HepG2 (cell line): Measurements from ENCODE around the gene INSIG2. TPM values are rescaled to one million over a fixed set of nuclear protein-coding genes. Genes with fewer than 3 reads are reported as not detected.

Source experiments
- ATAC-seq: fragments of 200-7000 bp; cut with Tn5 transposase; 3 replicates; pipeline ENCODE4 v1.9.1; 2020; ENCODE audit warnings: mild to moderate bottlenecking, moderate library complexity
- BruUV-seq: library from RNA; stranded (reverse); fragments of 400-500 nt; replicated peaks from 2 replicates; lab custom pipeline; 2021; lab: Mats Ljungman, UMichigan
- CTCF ChIA-PET: fragments of 300-600 bp; formaldehyde crosslinking; extraction: SDS; loops from one replicate; lab custom pipeline; 2021; ENCODE audit warnings: low total read pairs, inconsistent platforms, low intra/inter-chr PET ratio; lab: Yijun Ruan, JAX
- POLR2A ChIA-PET: fragments of 350-600 bp; sonication (Branson Sonifier 250); formaldehyde crosslinking; loops from one replicate; lab custom pipeline; 2020; ENCODE audit warnings: antibody characterized with exemption, inconsistent platforms; lab: Yijun Ruan, JAX
- DNase-seq: peaks from one replicate; pipeline ENCODE4 v3.0.0-alpha.2; 2015; ENCODE audit warnings: low spot score
- FAIRE-seq: peaks from 3 replicates; lab custom pipeline; 2011; peaks lifted over from hg19 to GRCh38; lab: Jason Lieb, UNC
- H2AFZ ChIP-seq: one replicate; pipeline ENCODE4 v1.6.1; 2011; ENCODE audit warnings: low read length, inconsistent platforms
- H3K27ac ChIP-seq: fragments of 300-600 bp; 3 replicates; pipeline ENCODE4 v1.8.0; 2011; ENCODE audit warnings: mixed run types, mild to moderate bottlenecking, mixed read lengths, low read length, inconsistent platforms; ENCODE audit not compliant: insufficient read depth; ENCODE audit errors: extremely low read length
- H3K27me3 ChIP-seq, 2 experiments: fragments of 200-600 bp in 1 of 2; 2 replicates in 1 of 2; 3 replicates in 1 of 2; pipeline versions ENCODE4 v1.6.0 to v1.8.0; 2011; ENCODE audit warnings: low read length in 2 of 2, mild to moderate bottlenecking in 2 of 2, moderate library complexity in 2 of 2, inconsistent platforms in 1 of 2; ENCODE audit not compliant: insufficient read depth in 2 of 2, control insufficient read depth in 1 of 2
- H3K36me3 ChIP-seq, 2 experiments: fragments of 200-600 bp in 1 of 2; replicated peaks in 1 of 2; 2 replicates in 1 of 2; 3 replicates in 1 of 2; pipeline versions ENCODE4 v1.5.1 to v1.8.0; 2011; ENCODE audit warnings: low read length in 2 of 2, inconsistent platforms in 1 of 2; ENCODE audit not compliant: insufficient read depth in 2 of 2, control insufficient read depth in 1 of 2
- H3K4me1 ChIP-seq: 2 replicates; pipeline ENCODE4 v1.5.1; 2012; ENCODE audit warnings: low read length, inconsistent platforms; ENCODE audit not compliant: insufficient read depth
- H3K4me2 ChIP-seq: 2 replicates; pipeline ENCODE4 v1.6.0; 2011; ENCODE audit warnings: low read depth, low read length, inconsistent platforms
- H3K4me3 ChIP-seq, 3 experiments: fragments of 200-600 bp in 1 of 3; sonication (generic), shearing (Covaris generic) in 1 of 3; replicated peaks in 1 of 3; 2 replicates each; pipeline ENCODE4 v1.5.1; 2011 to 2016; ENCODE audit warnings: low read length in 3 of 3, inconsistent platforms in 2 of 3, low read depth in 2 of 3, mild to moderate bottlenecking in 2 of 3, control low read depth in 1 of 3, mixed read lengths in 1 of 3; ENCODE audit not compliant: insufficient read depth in 1 of 3
- H3K79me2 ChIP-seq: one replicate; pipeline ENCODE4 v1.6.1; 2011; ENCODE audit warnings: low read length, inconsistent platforms; ENCODE audit not compliant: insufficient read depth
- H3K9ac ChIP-seq: 2 replicates; pipeline ENCODE4 v1.6.0; 2011; ENCODE audit warnings: mild to moderate bottlenecking, low read depth, low read length, inconsistent platforms; ENCODE audit not compliant: insufficient read depth
- H3K9me3 ChIP-seq: 2 replicates; pipeline ENCODE4 v1.5.1; 2012; ENCODE audit warnings: mild to moderate bottlenecking, low read length
- H4K20me1 ChIP-seq: 2 replicates; pipeline ENCODE4 v1.6.0; 2011; ENCODE audit warnings: inconsistent platforms, mild to moderate bottlenecking, low read length, moderate library complexity; ENCODE audit not compliant: insufficient read depth
- ELF3 ChIP-seq: IDR thresholded peaks from 2 replicates; pipeline ENCODE4 v1.6.1; 2016; ENCODE audit warnings: missing genetic modification reagents, missing compliant biosample characterization
- FOXA3 ChIP-seq: IDR thresholded peaks from 2 replicates; pipeline ENCODE4 v1.6.1; 2016; ENCODE audit warnings: missing genetic modification reagents, missing compliant biosample characterization
- FOXP1 ChIP-seq, 2 experiments: fragments of 450-650 bp in 1 of 2; IDR thresholded peaks; 2 replicates each; pipeline ENCODE4 v1.6.1; 2017 to 2018; ENCODE audit warnings: antibody characterized with exemption in 1 of 2
- HOXA5 ChIP-seq: sonication (generic); formaldehyde crosslinking; IDR thresholded peaks from 2 replicates; pipeline ENCODE4 v1.4.0; 2020; ENCODE audit warnings: missing genetic modification reagents
- KDM5B ChIP-seq: sonication (generic); formaldehyde crosslinking; IDR thresholded peaks from 2 replicates; pipeline ENCODE4 v1.4.0; 2020; ENCODE audit warnings: missing genetic modification reagents, mild to moderate bottlenecking, borderline replicate concordance
- MIER3 ChIP-seq: IDR thresholded peaks from 2 replicates; pipeline ENCODE4 v1.6.1; 2016; ENCODE audit warnings: missing compliant biosample characterization, borderline replicate concordance
- NFE2L2 ChIP-seq: fragments of 150-350 bp; IDR thresholded peaks from 2 replicates; pipeline ENCODE4 v1.6.1; 2014; ENCODE audit warnings: low read length
- POLR2AphosphoS5 ChIP-seq: IDR thresholded peaks from 2 replicates; pipeline ENCODE4 v1.6.1; 2012; ENCODE audit warnings: low read depth, low read length
- RARA ChIP-seq: IDR thresholded peaks from 2 replicates; pipeline ENCODE4 v1.6.1; 2016; ENCODE audit warnings: missing genetic modification reagents, missing compliant biosample characterization
- RXRB ChIP-seq: IDR thresholded peaks from 2 replicates; pipeline ENCODE4 v1.6.1; 2016; ENCODE audit warnings: borderline replicate concordance, missing genetic modification reagents, missing compliant biosample characterization
- ZNF232 ChIP-seq: sonication (generic); formaldehyde crosslinking; IDR thresholded peaks from 2 replicates; pipeline ENCODE4 v1.4.0; 2020; ENCODE audit warnings: missing genetic modification reagents, borderline replicate concordance
- ZNF292 ChIP-seq: sonication (generic); formaldehyde crosslinking; IDR thresholded peaks from 2 replicates; pipeline ENCODE4 v1.8.1; 2022; ENCODE audit warnings: mild to moderate bottlenecking, low read depth, missing genetic modification reagents, borderline replicate concordance
- WGBS: methylation state at CpG from one replicate; pipeline ENCODE4 v1.1.6; 2017; ENCODE audit warnings: low lambda C conversion rate; 5-methylcytosine and 5-hydroxymethylcytosine counted together
- in situ Hi-C: cut with HindIII; loops from 2 replicates; pipeline ENCODE4 v1.10.0; 2017; ENCODE audit warnings: low pct_unique_long_range_greater_than_20kb; ENCODE audit not compliant: extremely low pct_ligation_motif_present
- intact Hi-C: fragments of 100-400 bp; cut with micrococcal nuclease; formaldehyde crosslinking; loops from one replicate; pipeline ENCODE4 v1.10.0; 2022; ENCODE audit not compliant: unreplicated experiment
- polyA plus RNA-seq, 8 experiments: library from polyadenylated mRNA; depleted of rRNA in 3 of 8; stranded (reverse) in 7 of 8; unstranded in 1 of 8; fragments of >200 nt; fragmentation: Illumina TruSeq in 4 of 8; extraction: Trizol in 4 of 8; gene quantifications; 2 replicates each; pipeline versions ENCODE4 v1.2.1 to v1.2.3, GENCODE V29; 2011 to 2016; ENCODE audit warnings: low read depth in 4 of 8, missing spikeins in 1 of 8, mixed read lengths in 1 of 8; ENCODE audit not compliant: insufficient read depth in 1 of 8
- total RNA-seq, 5 experiments: library from RNA; depleted of rRNA; stranded (reverse); fragments of >200 nt; fragmentation: Illumina TruSeq; extraction: Trizol; gene quantifications; 2 replicates each; pipeline ENCODE4 v1.2.3, GENCODE V29; 2016; ENCODE audit warnings: low read depth in 1 of 5
- TF ChIP-seq, protein P1 (sequence below): IDR thresholded peaks from 2 replicates; pipeline ENCODE4 v1.4.0; 2020; ENCODE audit warnings: mild to moderate bottlenecking, missing genetic modification reagents
- TF ChIP-seq, protein P2 (sequence below): sonication (generic); formaldehyde crosslinking; conservative IDR thresholded peaks from 2 replicates; pipeline ENCODE4 v1.8.1; 2023; ENCODE audit warnings: missing genetic modification reagents
- TF ChIP-seq, protein P3 (sequence below): sonication (generic); formaldehyde crosslinking; IDR thresholded peaks from 2 replicates; pipeline ENCODE4 v1.4.0; 2020; ENCODE audit warnings: mild to moderate bottlenecking, missing genetic modification reagents

Gene INSIG2
- total and polyA plus RNA-seq, 2 of the 13 experiments (the other 11 are each of a cell fraction or from before 2014, with no cell fraction given): 73.5 to 481 TPM

DNA sequence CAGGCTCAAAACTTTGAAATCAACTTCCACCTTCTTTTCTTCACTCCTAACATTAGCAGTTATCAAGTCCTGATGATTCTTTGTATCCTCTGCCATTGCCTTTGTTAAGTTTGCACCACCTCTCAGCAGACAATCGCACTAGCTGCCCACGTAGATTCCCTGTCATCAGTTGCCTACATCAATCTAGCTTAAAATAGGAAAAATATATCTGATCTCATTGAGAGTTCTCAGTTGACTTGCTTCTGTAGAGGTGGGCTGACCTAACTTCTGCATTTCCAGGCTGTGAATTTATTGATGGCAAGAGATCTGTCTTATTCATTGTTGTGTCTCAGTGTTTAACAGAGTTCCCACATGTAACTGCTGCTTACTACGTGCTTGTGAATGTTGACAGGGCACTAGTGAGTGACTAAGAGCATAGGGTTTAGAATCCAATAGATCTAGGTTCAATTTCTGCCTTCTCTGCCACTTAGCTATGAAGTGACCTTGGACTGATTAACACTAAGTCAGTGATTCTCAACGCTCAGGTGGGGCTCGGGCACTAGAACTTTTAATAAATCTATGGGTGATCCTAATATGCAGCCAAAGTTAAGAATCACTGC lies 3.7 kb upstream of the INSIG2 start:
- H3K27ac ChIP-seq: peak overlapping the region; percentile 91
- BruUV-seq: no TSS peak
- H3K27me3 ChIP-seq: no peaks in the 10 kb centered on the region; a peak in 1 of 5 replicates
- H3K4me3 ChIP-seq: peak overlapping the region in 1 of 3 experiments; percentile 91; a peak in 2 of 6 replicates
- peaks cover 14% of the 10 kb centered on the region for H3K79me2 ChIP-seq
- intact Hi-C loops (no loop called here), in situ Hi-C loops (no loop called here)
- peak; percentile 38 for DNase-seq
- H3K4me2 ChIP-seq: peak overlapping the region; percentile 79
- H4K20me1 ChIP-seq: 0 out of 2 replicates have a peak, but pooled peaks cover 3% of the 10 kb centered on the region
- peak overlapping the region; percentile 51 for H3K9ac ChIP-seq
- no peak; the same call in 2 of the 3 replicates for ATAC-seq
- peaks cover 72% of the 10 kb centered on the region for H3K4me1 ChIP-seq
- H2AFZ ChIP-seq: no peak overlapping the region
- CTCF ChIA-PET: no interaction called here
- FAIRE-seq: no peak
- POLR2A ChIA-PET: interaction anchor here (1.6 to 2.5 kb wide), 3 partner anchors 11 to 270 kb away, joined by 4 to 11 read pairs (median 4); partner anchors contain the start of gene DDX18
- WGBS: 48% methylated on average over 5 of the region's 5 CpGs
- H3K36me3 ChIP-seq: no peaks in the 10 kb centered on the region
- no peaks in the 10 kb centered on the region for H3K9me3 ChIP-seq
- TF ChIP-seq, protein P1, sequence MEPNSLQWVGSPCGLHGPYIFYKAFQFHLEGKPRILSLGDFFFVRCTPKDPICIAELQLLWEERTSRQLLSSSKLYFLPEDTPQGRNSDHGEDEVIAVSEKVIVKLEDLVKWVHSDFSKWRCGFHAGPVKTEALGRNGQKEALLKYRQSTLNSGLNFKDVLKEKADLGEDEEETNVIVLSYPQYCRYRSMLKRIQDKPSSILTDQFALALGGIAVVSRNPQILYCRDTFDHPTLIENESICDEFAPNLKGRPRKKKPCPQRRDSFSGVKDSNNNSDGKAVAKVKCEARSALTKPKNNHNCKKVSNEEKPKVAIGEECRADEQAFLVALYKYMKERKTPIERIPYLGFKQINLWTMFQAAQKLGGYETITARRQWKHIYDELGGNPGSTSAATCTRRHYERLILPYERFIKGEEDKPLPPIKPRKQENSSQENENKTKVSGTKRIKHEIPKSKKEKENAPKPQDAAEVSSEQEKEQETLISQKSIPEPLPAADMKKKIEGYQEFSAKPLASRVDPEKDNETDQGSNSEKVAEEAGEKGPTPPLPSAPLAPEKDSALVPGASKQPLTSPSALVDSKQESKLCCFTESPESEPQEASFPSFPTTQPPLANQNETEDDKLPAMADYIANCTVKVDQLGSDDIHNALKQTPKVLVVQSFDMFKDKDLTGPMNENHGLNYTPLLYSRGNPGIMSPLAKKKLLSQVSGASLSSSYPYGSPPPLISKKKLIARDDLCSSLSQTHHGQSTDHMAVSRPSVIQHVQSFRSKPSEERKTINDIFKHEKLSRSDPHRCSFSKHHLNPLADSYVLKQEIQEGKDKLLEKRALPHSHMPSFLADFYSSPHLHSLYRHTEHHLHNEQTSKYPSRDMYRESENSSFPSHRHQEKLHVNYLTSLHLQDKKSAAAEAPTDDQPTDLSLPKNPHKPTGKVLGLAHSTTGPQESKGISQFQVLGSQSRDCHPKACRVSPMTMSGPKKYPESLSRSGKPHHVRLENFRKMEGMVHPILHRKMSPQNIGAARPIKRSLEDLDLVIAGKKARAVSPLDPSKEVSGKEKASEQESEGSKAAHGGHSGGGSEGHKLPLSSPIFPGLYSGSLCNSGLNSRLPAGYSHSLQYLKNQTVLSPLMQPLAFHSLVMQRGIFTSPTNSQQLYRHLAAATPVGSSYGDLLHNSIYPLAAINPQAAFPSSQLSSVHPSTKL (CRISPR knock-in tag): peak; percentile 64
- peak; percentile 49; the same call in 1 of the 2 replicates for TF ChIP-seq POLR2AphosphoS5
- 0 out of 2 replicates have a peak, but pooled peaks have one; percentile 8 for TF ChIP-seq RARA (CRISPR knock-in tag)
- peak; percentile 5; the same call in 1 of the 2 replicates for TF ChIP-seq MIER3 (CRISPR knock-in tag)
- peak; percentile 67; the same call in 1 of the 2 replicates for TF ChIP-seq FOXA3 (CRISPR knock-in tag)
- TF ChIP-seq HOXA5 (CRISPR knock-in tag): 0 out of 2 replicates have a peak, but pooled peaks have one; percentile 3
- TF ChIP-seq FOXP1 (IDR thresholded peaks at IDR 0.05): no peak
- 0 out of 2 replicates have a peak, but pooled peaks have one; percentile 29 for TF ChIP-seq FOXP1 (CRISPR knock-in tag; IDR thresholded peaks at IDR 0.05)
- TF ChIP-seq, protein P2, sequence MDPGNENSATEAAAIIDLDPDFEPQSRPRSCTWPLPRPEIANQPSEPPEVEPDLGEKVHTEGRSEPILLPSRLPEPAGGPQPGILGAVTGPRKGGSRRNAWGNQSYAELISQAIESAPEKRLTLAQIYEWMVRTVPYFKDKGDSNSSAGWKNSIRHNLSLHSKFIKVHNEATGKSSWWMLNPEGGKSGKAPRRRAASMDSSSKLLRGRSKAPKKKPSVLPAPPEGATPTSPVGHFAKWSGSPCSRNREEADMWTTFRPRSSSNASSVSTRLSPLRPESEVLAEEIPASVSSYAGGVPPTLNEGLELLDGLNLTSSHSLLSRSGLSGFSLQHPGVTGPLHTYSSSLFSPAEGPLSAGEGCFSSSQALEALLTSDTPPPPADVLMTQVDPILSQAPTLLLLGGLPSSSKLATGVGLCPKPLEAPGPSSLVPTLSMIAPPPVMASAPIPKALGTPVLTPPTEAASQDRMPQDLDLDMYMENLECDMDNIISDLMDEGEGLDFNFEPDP (CRISPR knock-in tag): 0 out of 2 replicates have a peak, but pooled peaks have one; percentile 52
- TF ChIP-seq ELF3 (CRISPR knock-in tag): peak; percentile 14
- TF ChIP-seq NFE2L2: no peak
- 0 out of 2 replicates have a peak, but pooled peaks have one; percentile 5 for TF ChIP-seq RXRB (CRISPR knock-in tag)
- no peak for TF ChIP-seq KDM5B (CRISPR knock-in tag)
- 0 out of 2 replicates have a peak, but pooled peaks have one; percentile 47 for TF ChIP-seq ZNF232 (CRISPR knock-in tag)
- TF ChIP-seq ZNF292: no peak
- TF ChIP-seq, protein P3, sequence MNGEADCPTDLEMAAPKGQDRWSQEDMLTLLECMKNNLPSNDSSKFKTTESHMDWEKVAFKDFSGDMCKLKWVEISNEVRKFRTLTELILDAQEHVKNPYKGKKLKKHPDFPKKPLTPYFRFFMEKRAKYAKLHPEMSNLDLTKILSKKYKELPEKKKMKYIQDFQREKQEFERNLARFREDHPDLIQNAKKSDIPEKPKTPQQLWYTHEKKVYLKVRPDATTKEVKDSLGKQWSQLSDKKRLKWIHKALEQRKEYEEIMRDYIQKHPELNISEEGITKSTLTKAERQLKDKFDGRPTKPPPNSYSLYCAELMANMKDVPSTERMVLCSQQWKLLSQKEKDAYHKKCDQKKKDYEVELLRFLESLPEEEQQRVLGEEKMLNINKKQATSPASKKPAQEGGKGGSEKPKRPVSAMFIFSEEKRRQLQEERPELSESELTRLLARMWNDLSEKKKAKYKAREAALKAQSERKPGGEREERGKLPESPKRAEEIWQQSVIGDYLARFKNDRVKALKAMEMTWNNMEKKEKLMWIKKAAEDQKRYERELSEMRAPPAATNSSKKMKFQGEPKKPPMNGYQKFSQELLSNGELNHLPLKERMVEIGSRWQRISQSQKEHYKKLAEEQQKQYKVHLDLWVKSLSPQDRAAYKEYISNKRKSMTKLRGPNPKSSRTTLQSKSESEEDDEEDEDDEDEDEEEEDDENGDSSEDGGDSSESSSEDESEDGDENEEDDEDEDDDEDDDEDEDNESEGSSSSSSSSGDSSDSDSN (CRISPR knock-in tag): 0 out of 2 replicates have a peak, but pooled peaks have one; percentile 32
